Posterior vena cava (tissue), 2 donors: ENCODE data around the gene PNLIPRP2. TPM values are rescaled to one million over a fixed set of nuclear protein-coding genes. Genes with fewer than 3 reads are reported as not detected.
A peak's percentile ranks its signal among the peaks of the same experiment; 100 is the strongest.

ENCODE experiments used
- DNase-seq: peaks from one replicate; pipeline ENCODE4 v3.0.0-alpha.2; 2020; ENCODE audit warnings: low spot score
- intact Hi-C, 2 donors: fragments of 100-400 bp; cut with DNase I; formaldehyde crosslinking; loops; one replicate each; pipeline versions ENCODE4 v1.14.1 to v1.14.2; 2022 to 2023
- total RNA-seq, 2 donors: library from RNA; stranded (reverse); fragmentation: NEBNext Ultra II Directional; extraction: Animal tissue kit (Norgen Biotek cat#: 25700); gene quantifications; one replicate each; pipeline ENCODE4 v1.2.1, GENCODE V29; 2021
- donor health status: DM: yes; HTN: yes; CAD: no.
- donor health status: DM: yes; HTN: yes; CAD: no.

The PNLIPRP2 gene
- total RNA-seq, 2 donors from 2014 or later, result 1.3 TPM; not detected in 1

DNA sequence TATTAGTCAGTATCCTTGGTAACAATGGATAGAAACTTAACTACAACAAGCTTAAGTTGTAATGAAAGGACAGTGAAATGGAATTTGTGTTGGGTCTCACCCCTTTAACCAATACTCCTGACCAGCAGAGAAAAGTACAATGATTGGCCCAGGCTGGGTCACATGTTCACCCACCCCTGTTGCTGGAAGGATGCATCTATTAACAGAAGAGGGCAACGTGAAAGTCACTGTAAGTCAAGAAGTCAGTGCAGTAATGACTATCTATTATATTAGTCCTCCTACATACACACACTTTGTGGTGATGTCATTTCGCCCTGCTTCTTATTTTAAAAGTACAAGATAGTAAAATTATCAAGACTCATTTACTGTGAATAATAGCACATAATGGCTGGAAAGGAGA is 16.2 kb downstream of the PNLIPRP2 start:
- no peak for DNase-seq
- intact Hi-C loops, result no loop called here

- no peak for DNase-seq
- intact Hi-C loops, result no loop called here
These were observed 17.1 kb downstream of the PNLIPRP2 start for GRCh38 chr10:116637830-116638229.

- no peak for DNase-seq
- intact Hi-C loops, result no loop called here
These were observed 25.7 kb downstream of the PNLIPRP2 start for GRCh38 chr10:116646502-116646901.

GRCh38 chr10:116648903-116649302 is 28.1 kb downstream of the PNLIPRP2 start:
- intact Hi-C loops, result no loop called here
- DNase-seq, result no peak

GRCh38 chr10:116653885-116654284 is 33.1 kb downstream of the PNLIPRP2 start:
- intact Hi-C loops, result no loop called here
- no peak for DNase-seq

- DNase-seq, result no peak
- intact Hi-C loops, result no loop called here
These were observed 34.1 kb downstream of the PNLIPRP2 start for GRCh38 chr10:116654816-116655215.

- intact Hi-C loops, result no loop called here
- DNase-seq, result no peak
These were observed 34.8 kb downstream of the PNLIPRP2 start for GRCh38 chr10:116655568-116655967.

DNA sequence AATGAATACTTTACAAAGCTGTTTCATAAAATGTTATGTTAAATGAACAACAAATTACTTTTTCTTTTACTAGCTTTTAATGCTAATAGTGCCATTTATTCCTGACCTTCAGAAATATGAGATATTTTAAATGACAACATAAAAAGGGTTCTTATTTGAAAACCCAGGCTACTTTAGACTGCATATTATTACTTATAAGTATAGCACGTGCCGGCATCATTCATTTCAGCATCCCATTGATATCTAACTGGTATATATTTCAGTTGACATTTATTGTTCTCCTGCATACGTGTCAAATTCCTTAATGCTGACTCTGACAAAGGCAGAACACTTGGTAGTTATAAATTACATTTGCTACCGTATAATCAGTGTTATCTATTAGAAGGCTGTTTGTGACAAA is 35.3 kb downstream of the PNLIPRP2 start:
- intact Hi-C loops, result no loop called here
- no peak for DNase-seq

- DNase-seq, result no peak
- intact Hi-C loops, result no loop called here
These were observed 37.3 kb downstream of the PNLIPRP2 start for GRCh38 chr10:116657863-116658551.

DNA sequence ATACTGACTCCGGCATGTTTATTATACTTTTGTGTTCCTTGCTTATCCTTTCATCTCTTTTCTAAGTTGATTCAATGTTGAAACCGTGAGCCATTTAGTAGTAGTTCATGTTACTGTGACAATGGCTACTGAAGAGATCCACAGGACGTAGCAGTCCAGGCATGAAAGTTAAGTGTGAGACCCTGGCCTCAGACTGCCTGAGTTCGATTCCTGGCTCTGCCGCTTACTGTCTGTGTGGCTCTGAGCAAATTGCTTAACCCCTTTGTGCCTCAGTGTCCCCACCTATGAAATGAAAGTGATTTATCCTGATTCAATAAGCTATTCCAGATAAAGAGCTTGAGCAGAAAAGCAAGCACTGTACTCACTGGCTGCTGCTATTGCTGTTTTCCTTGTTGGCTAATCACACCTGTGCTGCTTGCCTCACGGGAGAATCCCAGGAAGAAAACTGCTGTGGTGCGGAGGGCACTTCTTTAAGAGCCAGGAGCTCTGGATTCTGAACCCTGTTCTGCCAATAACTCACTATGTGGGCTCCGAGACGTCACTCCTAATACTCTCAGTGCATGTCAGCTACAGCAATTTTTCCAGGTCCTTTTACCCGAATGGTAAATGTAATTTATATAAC is 38.4 kb downstream of the PNLIPRP2 start:
- DNase-seq, result no peak
- intact Hi-C loops, result no loop called here

GRCh38 chr10:116660860-116661259 is 40.1 kb downstream of the PNLIPRP2 start:
- intact Hi-C loops, result no loop called here
- no peak for DNase-seq

- intact Hi-C loops, result no loop called here
- DNase-seq, result no peak
These were observed 42.6 kb downstream of the PNLIPRP2 start for GRCh38 chr10:116663342-116663741.

- intact Hi-C loops, result no loop called here
- peak; percentile 22 for DNase-seq
These were observed 43.9 kb downstream of the PNLIPRP2 start for GRCh38 chr10:116664631-116665030.

DNA sequence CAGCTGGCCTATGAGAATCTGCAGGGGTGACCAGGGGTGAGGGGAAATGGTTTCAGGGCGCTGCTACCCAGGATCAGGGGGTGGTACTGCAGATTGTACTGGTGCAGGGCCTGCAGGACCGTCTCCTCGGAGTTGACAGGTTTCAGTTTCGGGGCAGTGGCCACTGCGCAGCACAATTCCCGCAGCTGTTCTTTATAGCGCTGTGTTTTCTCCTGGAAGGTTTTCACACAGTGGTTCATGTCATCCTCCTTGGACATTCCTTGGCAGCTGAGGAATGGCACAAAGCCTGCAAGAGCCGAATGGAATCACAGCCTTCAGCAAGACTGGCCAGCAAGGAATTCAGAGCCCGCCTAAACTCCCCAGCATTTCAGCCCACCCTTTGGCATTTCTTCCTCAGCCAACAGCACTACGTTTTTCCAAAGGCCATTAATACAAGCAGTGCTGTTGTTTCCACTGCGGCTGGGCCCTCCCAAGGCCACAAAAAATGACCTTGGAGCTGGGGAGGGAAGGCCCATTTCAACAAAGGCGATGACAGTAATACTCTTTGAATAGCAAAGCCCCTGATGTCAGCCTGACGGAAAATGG is 44.9 kb downstream of the PNLIPRP2 start:
- peak; percentile 89 for DNase-seq
- intact Hi-C loops, result no loop called here

- DNase-seq, result peak; percentile 46
- intact Hi-C loops, result no loop called here
These were observed 46.7 kb downstream of the PNLIPRP2 start for GRCh38 chr10:116667484-116667883.

GRCh38 chr10:116668018-116668417 is 47.3 kb downstream of the PNLIPRP2 start:
- peak; percentile 55 for DNase-seq
- intact Hi-C loops, result no loop called here

DNA sequence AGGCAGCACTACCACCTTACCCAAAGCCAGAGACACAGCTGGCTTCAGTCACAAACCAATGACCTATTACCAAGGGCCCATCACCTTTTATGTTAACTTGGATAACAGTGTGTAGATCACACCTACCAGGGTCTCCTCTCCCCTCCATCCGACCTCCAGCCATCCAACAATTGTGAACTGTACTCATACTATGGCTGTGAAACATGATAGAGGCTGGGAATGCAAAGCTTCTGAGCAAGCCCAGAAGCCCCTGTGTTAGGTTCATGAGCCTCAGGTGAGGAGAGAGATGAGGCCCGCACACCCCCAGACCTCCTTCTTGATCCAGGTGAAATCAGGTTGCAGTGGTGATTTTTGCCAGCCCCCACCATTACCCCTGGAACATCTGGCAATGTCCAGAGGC is 47.7 kb downstream of the PNLIPRP2 start:
- DNase-seq, result no peak
- intact Hi-C loops, result no loop called here

DNA sequence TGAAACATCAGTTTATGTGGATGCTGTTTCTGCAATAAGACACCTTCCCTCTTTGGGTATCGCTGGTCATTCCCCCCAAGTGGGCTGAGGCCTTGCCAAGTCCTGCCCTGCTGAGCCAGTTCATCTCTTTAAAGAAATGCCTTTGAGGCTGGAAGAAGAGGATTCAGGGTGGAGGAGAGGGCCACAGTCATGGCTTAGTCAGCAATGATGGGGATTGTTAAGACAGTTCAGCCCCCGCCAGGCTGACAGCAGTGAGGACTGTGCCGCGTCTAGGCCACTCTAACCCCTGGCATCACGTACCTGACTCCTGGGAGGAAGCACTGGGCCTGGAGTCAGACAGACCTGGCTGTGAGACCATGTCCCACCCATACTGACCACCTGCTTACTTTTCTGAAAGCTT is 48.3 kb downstream of the PNLIPRP2 start:
- intact Hi-C loops, result no loop called here
- peak; percentile 26 for DNase-seq

DNA sequence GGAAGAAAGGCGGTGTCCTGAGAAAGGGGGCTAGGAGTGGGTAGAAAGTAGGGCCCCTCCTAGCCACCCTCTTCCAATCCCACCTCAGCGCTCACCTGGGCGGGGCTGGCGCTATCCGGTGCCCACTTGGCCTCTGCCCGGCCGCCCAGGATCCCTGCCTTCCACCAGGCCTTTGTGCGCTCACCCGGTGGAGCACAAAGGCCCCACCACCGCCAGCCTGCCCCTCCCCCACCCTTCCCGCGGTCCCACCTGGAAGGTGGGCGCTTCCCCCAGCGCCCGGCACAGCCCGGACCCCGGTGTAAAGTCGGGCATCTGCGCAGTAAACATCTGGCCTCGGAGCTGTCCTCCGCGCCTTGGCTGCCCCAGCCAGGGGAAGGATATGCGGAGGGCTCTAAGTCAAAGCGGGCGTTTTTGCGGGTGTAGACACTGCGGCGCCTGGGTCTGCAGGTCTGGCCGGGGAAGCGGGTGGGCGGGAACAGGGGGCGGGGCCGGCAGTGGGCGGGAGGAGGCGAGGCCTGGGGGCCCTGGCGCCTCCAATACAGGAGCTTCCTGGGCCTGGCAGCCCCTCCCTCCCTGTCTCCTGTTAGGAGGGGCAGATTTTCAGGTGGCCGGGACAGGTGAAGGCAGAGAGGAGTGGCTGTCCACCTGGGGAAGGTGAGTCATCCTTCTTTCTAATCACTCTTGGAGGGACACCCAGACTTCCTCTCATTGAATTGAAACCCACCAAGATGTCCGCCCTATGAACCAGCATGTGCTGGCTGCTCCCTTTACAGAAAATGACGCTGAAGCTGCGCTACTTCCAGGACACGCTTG is 49.3 kb downstream of the PNLIPRP2 start:
- peak; percentile 73 for DNase-seq
- intact Hi-C loops, result no loop called here

- intact Hi-C loops, result no loop called here
- peak; percentile 65 for DNase-seq
These were observed 50.0 kb downstream of the PNLIPRP2 start for GRCh38 chr10:116670706-116671105.
